ENCODE measurements around the gene MECP2. TPM values are rescaled to one million over a fixed set of nuclear protein-coding genes. Genes with fewer than 3 reads are reported as not detected.

Gene MECP2
- total RNA-seq, 1 experiment from 2014 or later = 26.7 TPM

DNA sequence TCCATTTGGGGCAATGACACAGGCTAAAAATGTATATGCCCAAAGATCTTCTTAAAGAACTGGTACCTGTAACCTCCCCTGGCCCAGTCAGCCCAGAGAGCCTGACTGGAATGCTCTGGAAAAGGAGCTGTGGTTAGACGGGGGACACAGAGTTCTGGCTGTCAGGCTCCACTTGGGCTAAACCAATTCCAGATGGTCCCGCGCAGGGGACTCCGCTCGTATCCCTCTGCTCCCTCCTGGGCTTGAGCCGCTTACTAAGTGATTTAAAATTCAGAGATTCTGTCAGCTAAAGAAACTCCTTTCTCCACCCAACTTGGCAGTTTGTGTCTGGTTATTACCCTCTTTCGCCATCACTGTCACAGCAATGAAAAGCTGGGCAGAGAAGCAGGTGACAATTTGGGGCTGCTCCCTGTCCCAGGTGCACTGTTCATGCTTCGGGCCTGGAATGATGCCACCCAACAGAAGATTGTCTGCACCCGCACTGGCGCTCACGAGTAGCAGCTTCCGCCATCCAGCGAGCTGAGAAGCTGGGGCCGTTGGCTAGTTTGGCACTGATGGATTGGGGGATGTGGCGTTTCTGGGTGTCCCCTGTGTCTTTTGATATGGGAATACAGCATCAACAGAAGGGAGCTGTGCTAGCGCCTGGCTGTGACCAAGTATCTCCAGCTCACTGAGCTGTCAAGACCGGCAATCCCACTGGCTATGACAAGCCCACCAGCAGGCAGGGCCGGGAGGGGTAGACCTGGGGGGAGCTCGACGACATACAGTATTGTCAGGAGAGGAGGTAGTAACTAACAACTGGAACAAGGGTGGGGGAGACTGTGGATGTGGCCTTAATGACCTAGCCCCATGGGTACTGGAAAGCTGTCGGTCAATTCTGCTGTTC, 71.1 kb downstream of the MECP2 start:
- no peak for DNase-seq (ENCODE audit: low read depth)
- in situ Hi-C loops (cut with HindIII; ENCODE audit: low pct_unique_long_range_greater_than_20kb, low sequenced_read_pairs) = no loop called here

DNA sequence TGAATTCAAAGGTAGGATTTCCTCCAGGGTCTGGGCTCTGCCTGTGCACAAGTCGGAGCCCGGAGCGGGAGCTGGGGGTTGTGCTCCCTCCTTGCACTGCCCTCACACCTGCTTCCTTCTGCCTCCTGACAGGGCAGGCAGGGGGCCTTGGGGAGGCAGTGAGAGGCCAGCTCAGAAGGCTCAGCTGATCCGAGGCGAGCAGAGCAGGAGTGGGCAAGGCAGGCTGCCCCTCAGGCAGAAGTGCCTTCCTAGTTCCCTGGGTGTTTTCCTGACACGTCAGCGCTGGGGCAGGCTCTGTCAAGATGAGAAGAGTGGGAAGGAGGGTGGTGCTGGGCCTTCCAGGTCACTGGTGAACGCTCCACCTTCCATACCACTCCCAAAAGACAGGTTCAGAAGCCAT, 72.3 kb downstream of the MECP2 start:
- in situ Hi-C loops (cut with HindIII; ENCODE audit: low pct_unique_long_range_greater_than_20kb, low sequenced_read_pairs) = no loop called here
- DNase-seq (ENCODE audit: low read depth) = no peak

DNA sequence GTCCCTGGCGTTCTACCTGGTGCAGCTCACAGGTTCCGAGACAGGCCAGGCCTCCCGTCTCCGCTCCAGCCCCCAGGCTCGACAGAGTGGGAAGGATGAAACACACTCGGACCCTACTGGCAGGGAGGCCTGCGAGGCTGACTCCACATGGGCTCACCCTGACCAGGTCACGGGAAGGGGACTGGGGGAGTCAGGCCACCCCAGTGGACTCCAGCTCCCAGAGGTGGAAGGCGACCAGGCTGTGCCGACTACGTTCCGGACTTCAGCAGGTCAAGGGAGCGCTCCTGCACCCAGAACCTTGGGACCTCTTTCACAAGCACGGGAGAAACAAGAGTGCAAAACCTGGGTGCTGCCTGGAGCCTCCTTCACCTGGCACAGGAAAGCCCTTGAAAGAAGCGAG, 73.2 kb downstream of the MECP2 start:
- in situ Hi-C loops (cut with HindIII; ENCODE audit: low pct_unique_long_range_greater_than_20kb, low sequenced_read_pairs) = no loop called here
- no peak for DNase-seq (ENCODE audit: low read depth)

DNA sequence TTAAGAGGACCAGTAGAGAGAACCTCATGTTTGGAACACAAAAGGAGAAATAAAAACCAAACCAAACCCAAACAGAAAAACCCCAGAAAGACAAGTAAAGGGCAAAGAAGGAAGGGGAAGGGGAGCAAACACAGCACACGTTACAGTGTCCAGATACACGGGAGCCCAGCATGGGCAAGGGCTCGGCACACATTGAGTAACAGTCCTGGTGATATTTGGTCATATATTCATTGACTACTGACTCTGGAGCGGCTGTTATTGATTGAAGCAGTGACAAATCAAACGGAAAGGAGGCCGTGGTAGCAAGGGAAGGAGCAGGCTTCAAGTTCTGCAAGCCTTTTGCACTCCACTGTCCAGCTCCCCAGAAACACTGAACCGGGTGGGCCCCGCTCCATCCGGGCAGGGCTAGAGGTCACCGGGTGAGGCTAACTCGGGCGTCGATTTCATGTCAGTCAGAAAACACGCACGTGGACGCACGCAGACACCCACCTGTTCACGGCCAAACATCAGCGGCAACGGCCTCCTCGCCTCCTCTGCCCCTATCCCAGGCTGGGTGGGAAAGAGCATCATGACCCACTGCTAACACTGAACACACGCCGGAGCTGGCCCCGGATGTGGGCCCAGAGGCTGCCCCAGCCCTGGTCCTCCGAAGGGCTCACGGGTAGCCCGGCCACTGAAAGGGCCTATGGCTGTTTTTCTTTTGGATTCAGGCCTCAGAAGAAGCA, 74.1 kb downstream of the MECP2 start:
- no peak for DNase-seq (ENCODE audit: low read depth)
- in situ Hi-C loops (cut with HindIII; ENCODE audit: low pct_unique_long_range_greater_than_20kb, low sequenced_read_pairs) = no loop called here

DNA sequence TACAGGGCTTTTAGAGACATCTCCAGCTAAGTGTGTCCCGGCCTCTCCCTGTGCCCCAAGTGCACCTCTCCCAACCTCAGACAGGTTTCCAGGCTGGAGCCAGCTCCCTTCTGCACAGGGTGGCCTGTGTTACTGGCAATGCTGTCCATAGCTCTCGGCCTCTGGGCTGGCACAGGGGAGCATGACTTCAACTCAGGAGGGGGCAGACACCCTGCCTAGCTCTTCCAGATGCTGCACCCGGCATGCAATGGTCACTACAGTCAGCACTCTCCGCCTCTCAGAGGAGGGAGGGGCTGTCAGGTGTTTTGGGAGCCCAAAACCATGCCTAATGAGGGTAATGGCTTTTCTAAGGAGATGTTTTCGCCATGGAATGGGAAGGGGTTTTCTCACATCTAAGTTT, 75.4 kb downstream of the MECP2 start:
- in situ Hi-C loops (cut with HindIII; ENCODE audit: low pct_unique_long_range_greater_than_20kb, low sequenced_read_pairs) = no loop called here
- no peak for DNase-seq (ENCODE audit: low read depth)

DNA sequence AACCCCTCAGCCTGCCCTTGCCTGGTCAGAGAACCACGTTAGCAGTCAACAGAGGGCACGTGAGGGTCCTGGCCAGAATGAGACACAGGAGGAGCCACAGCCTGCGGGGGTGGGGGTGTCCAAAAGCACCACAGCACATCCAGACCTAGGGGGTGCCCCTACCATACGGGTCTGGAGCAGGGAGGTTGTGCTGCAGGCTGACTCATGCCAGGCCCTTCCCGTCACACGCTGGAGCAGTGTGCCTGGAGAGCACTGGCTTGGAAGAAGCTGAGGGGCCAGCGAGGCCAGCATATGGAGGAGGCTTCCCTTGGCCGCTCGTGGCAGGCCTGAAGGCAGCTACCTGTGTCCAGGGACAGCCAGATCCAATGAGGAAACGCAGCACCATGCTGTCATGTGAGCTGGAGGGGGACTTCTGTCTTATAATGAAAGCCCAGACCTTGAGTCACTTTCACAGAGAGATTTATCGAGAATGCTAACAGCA, 76.3 kb downstream of the MECP2 start:
- DNase-seq (ENCODE audit: low read depth) = peak; percentile 57
- in situ Hi-C loops (cut with HindIII; ENCODE audit: low pct_unique_long_range_greater_than_20kb, low sequenced_read_pairs) = no loop called here

DNA sequence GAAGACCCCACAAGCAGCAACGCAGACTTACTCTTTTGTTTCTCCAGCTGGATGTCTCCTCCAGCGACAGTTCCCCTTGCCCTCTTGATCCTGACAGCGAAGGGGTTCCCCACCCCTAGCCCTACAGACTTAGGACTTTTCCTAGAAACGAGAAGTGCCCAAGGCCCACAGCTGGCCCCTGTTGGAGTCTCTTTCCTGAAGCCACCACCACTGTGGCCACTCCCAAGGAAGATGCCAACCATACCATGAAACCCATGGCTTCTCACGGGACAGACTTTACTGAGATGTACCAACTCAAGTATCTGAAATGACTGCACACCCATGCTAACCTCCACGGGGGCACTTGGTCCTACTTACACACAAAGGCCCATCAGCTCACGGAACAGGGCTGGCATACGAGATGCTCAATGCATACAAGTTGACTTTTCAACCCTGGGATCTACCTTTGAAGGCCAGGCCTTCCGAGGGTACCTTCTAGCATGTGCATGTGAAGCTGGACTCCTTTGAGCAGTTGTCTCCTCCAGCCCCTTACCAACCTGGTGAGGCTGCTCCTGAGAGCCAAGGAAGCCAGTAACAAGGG, 76.9 kb downstream of the MECP2 start:
- DNase-seq (ENCODE audit: low read depth) = peak; percentile 14
- in situ Hi-C loops (cut with HindIII; ENCODE audit: low pct_unique_long_range_greater_than_20kb, low sequenced_read_pairs) = no loop called here

DNA sequence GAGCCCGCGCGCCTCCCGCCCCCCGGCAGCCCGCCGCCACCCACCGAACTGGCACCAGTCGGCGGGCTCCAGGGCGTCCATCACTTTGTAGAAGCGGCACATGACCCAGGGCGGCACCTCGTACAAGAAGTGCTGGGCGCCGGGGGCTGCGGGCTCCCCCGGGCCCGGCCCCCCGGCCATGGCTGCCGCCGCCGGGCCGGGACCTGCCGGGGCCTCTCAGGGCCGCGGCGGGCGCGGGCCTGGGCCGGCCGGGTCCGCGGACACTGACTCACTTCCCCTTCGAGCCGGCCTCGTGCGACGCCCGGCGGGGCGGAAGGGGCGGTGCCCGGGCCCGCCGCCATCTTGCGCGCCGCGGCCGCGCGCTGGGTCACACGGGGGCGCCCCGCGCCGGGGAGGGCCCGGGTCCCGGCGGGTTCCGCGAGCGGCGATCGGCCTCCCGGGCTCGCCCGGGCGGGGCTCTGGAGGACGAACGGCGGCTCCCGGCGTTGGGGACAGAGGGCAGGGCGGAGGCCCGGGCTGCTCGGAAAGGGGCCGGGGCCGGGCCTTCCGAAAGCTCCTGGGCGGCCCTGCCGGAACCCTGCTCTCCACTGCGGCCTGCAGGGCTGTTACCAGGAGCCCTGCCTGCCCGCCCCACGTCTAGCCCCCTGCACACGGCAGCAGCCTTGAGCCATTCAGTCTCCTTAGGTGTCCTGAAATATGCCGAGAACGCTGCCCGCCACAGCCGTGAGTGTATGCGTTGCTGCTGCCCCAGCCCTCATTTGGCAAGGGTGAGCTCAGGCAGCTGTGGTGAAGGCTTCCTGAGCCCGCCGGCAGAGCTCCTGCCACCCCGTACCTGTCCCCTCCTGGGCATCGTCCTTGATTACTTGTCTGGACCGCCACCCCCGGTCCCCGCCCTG, 77.6 kb downstream of the MECP2 start, which contains the start of gene IRAK1:
Gene IRAK1 (minus strand): TSS at position 270 of the 896 bp plus-strand sequence. CDS start 90 bp downstream, at position 180.
- DNase-seq (ENCODE audit: low read depth) = peak; percentile 55
- in situ Hi-C loops (cut with HindIII; ENCODE audit: low pct_unique_long_range_greater_than_20kb, low sequenced_read_pairs) = no loop called here

DNA sequence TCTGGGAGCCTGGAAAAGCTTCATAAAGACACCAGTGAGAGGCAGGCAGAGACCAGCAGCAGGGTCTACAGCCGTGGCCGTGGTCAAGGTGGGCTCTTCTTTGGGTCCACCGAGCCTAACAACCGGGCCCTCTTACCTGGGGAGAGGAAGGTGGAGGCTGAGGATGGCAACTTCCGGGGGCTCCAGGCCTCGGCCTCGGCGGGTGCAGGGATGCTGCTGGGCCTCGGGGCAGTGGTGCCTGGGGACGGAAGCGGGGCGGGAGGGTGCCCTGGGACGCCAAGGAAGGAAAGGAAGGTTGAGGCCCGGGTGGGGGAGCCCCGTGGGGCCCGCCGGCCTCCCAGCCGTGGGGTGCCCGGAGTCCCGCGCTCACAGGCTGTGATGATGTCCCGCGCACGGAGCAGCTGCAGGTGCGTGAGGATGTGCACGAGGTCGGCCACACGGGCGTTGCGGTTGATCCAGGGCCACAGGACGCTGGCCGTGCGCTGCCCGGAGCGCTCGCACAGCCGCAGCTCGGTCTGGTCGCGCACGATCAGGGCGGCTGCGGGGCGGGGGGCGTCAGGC, 78.4 kb downstream of the MECP2 start:
- DNase-seq (ENCODE audit: low read depth) = no peak
- in situ Hi-C loops (cut with HindIII; ENCODE audit: low pct_unique_long_range_greater_than_20kb, low sequenced_read_pairs) = no loop called here

DNA sequence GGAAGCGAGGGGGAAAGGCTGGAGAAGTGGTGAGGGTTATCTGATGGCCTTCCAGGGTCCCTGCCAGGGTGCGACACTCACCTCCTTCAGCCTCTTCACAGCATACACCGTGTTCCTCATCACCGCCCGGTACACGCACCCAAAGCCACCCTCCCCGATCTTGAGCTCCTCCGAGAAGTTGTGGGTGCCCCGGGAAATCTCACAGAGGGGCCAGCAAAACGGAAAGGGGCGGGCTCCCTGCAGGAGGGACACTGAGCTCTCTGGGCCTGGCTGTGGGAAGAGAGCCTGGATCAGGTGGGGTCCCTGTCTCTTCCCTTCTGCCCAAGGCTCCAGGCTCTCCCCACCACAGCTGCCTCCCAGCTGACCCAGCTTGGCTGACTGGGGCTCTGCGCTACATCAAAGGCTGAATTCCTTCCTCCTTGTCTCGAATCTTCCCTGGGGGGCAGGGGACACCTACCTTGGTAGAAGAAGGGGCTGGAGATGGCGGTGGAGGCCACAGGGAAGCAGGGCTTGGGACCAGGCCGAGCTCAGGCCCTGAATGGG, 78.9 kb downstream of the MECP2 start:
- in situ Hi-C loops (cut with HindIII; ENCODE audit: low pct_unique_long_range_greater_than_20kb, low sequenced_read_pairs) = no loop called here
- no peak for DNase-seq (ENCODE audit: low read depth)

DNA sequence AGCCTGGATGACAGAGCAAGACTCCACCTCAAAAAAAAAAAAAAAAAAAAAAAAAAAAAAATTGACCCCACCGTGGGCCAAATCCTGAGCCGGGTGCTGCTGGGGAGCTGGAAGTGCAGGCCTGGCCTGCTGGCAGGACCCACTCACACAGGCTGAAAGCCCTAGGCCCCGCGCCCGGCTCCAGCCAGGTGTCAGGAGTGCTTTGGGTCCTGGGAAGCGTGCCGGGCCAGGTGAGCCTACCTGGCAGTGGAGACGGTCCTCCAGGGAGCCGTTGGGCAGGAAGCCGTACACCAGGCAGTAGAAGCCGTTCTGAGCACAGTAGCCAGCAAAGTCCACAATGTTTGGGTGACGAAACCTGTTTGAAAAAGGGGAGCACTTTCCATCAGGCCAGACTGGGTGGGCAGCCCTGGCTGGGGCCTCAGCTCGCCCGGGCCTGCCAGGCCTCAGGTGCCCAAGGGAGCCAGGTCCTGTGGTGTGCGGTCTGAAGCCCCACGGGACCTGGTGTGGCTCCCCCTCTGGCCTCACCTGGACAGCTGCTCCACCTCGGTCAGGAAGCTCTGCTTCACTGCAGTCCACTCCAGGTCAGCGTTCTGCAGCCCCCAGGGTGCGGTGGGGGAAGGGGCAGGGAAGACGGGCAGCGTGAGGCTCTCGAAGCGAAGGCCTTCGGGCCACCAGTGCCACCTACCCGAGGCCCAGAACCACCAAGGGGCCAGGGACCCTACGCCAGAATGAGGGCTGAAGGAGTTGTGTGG, 79.6 kb downstream of the MECP2 start:
- no peak for DNase-seq (ENCODE audit: low read depth)

DNA sequence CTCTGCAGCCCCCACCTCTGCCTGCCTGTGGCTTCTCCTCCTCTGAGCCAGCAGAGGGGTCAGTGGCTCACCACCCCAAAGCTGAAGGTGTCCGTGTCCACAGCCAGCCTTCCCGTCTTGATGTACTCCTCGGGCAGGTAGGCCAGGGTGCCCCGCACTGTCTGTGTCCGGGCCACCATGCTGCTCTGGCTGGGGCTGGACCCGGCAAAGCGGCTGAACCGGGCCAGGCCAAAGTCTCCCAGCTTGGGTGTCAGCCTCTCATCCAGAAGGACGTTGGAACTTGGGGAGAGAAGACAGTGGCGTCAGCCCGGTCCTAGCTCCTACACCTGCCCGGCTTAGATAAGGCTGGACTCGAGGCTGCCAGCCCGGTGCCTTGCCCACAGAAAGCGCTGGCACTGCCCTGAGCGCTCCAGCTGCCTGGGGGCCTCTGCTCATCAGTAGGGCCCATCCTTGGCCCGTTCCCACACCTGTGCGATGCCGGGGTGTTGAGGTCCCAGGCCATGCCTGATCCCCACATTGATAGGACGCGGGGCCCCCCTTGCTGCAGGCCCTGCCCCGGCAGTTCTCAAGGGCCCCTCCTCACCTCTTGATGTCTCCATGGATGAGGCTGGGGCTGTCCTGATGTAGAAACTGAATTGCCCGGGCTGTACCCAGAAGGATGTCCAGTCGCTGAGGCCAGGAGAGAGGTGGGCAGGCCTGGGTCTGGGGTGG, 81.0 kb downstream of the MECP2 start:
- in situ Hi-C loops (cut with HindIII; ENCODE audit: low pct_unique_long_range_greater_than_20kb, low sequenced_read_pairs) = no loop called here

More for the DNA sequence above, 79.6 kb downstream of the MECP2 start:
- in situ Hi-C loops (cut with HindIII; ENCODE audit: low pct_unique_long_range_greater_than_20kb, low sequenced_read_pairs) = no loop called here

DNA sequence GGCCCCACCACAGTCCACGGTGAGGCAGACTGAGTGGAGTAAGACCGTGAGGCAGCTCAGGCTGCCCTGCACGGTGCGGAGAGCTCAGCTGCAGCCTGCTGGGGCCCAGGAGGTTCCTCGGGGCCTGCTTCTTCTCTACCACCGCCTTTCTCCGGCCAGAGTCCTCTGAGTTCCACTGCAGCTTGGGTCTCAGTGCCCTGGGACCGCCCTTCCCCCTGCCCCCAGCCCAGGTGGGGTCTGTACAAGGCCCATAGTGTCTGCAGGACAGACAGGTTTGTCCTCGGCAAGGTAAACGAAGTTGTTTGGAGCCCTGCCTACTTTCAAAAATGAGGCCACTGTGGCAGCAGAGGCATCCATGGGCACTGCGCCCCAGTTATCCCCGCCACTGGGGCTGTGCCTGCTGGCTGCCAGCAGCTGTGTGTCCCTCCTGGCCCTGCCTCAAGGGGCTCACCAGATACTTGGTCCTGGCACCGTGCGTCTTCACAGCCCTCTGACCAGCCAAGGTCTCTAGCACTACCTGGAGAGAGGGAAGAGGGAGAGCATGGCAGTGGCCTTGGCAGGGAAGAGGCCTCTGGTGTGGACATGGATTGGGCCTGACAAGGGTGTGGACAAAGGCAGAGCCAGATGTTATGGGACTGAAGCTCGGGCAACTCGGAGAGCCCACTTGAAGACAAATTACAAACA, 81.8 kb downstream of the MECP2 start:
- DNase-seq (ENCODE audit: low read depth) = no peak
- in situ Hi-C loops (cut with HindIII; ENCODE audit: low pct_unique_long_range_greater_than_20kb, low sequenced_read_pairs) = no loop called here

More for the DNA sequence above, 81.0 kb downstream of the MECP2 start:
- DNase-seq (ENCODE audit: low read depth) = no peak

DNA sequence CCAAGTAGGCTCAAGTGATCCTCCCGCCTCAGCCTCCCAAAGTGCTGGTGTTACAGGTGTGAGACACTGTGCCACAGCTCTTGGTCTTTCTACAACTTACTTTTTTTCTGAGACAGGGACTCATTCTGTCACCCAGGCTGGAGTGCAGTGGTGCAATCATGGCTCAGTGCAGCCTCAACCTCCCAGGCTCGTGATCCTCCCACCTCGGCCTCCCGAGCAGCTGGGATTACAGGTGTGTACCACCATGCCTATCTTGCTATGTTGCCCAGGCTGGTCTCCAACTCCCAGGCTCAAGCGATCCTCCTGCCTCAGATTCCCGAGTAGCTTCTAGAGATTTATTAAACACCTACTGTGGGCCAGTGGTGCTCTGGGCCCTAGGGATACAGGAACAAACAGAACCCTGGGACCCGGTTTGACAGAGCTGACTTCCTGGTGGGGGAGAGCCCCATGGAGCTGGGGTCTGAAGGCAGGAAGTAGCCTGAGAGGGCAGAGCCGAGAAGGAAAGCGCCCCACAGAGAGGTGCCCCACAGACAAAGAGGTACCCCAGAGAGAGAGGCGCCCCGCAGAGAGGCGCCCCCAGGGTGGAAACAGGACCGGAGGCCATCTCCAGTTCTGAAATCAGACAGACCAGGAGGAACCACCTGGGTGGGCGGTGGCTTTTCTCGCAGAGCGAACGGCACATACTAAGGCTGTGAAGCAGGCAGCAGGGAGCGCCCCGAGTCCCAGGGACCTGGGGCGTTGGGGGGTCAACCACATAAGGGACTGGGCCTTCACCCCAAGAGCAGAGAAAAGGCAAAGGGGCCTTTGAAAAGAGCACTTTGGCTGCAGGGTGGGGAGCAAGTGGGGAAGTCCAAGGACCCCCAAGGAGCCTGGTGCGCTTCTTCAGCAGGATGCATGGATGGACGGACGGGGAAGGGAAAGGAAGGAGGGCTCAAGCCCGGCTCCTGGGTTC, 82.8 kb downstream of the MECP2 start:
- in situ Hi-C loops (cut with HindIII; ENCODE audit: low pct_unique_long_range_greater_than_20kb, low sequenced_read_pairs) = no loop called here

More for the DNA sequence above, 82.8 kb downstream of the MECP2 start:
- DNase-seq (ENCODE audit: low read depth) = no peak

Measured in Caki2 (cell line).